HG02798 (cell line): Measurements from ENCODE around the gene CWC27.

Source experiments
- ATAC-seq: cut with Tn5 transposase; IDR thresholded peaks from one replicate; pipeline ENCODE4 v1.9.1; 2021; ENCODE audit warnings: mild to moderate bottlenecking; ENCODE audit not compliant: unreplicated experiment, poor library complexity

The CWC27 gene

DNA sequence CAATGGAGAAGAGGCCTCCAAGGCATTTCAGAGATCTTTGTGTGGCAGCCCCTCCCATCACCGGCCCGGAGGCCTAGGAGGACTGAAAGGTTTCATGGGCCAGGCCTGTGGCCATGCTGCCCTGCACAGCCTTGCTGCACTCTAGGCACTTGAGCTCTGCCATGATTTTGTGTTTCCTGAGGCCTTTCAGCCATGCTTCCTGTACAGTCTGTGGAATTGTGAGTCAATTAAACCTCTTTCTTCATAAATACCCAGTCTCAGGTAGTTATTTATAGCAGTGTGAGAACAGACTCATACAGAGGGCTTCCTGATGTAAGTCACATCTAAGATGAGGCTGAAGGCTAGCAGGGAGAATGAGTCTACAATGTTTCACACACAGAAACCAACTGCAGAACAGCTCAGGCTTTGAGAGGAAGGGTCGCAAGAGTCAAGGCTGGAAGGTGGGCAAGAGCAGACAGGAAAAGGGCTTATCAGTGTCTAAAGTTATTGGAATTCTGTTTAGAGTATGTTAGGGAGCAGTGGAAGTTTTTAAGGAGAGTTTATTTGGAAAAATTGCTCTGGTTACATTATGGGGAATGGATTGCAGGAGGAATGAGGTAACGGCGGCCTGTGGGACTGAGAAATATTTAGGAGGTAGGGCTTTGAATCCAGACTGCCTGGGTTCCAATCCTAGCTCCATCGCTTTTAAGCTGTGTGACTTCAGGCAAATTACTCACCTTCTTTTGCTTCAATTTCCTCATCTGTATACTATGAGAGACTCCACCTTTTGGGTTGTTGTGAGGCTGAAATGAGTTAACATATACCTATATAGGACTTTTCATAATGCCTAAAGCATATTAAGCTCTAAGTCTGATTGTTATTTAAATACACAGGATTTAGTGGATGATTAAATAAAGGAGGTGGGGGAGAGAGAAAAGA, 291.2 kb downstream of the CWC27 start:
- no peak for ATAC-seq

DNA sequence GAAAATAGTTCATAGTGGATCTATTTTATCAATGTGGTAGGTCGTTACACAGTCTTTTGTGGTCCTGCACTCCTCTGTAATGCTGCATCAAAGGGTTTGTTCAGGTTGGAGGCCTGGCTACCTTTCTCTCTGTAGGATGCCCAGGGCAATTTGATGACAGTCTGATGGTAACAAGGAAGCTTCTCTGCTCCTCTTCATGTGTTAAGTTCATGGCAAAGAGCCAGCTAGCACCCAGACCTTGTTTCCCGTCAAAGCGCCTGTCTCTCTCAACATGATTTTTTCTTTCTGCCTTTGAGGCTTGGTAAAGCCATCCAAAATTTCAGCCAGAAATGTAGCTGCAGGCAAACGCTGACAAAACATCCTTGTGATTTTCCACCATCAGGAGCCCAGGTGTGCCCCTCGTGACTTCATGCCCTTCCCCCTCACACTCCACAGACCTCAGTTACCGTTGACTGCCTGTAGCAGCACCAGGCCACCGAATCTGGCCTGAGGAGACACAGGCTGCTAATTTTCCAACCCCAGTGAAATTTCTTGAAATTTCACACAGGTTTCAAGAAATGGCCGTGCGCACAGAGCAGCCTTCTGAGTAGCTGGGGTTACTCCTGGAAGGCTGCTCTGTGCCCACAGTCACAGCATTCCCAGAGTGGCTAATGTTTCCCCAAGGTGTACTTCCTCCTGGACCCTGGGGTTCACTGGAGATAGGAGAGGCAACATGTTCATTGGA, 292.7 kb downstream of the CWC27 start:
- peak; percentile 53 for ATAC-seq

GRCh38 chr5:65061974-65062353, 293.2 kb downstream of the CWC27 start:
- ATAC-seq, result peak; percentile 42

GRCh38 chr5:65062469-65063083, 293.8 kb downstream of the CWC27 start:
- no peak for ATAC-seq

DNA sequence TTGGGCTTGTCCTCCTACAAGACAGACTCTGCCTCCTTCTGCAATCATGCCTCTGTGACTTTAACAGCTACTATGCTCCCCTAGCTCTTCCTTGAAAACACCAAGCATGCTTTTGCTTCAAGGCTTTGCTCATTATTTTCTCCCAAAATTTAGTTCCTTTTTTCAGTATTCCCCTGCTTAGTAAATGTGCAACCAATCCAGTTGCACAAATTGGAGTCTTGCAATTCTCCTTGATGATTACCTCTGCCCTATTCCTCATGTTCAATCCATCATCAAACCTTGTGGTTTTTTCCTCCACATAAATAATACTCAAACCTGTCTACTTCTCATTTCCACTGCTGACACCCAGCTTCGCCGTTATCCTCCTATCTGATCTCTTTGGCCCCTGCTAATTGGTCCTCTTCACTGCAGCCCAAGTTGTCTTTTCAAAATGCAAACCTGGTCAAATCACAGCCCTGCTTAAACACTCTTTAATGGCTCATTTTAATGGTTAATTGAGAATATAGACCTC, 296.3 kb downstream of the CWC27 start:
- ATAC-seq, result no peak

- ATAC-seq, result peak; percentile 73
Measured at GRCh38 chr5:65066387-65067146, 297.8 kb downstream of the CWC27 start.

DNA sequence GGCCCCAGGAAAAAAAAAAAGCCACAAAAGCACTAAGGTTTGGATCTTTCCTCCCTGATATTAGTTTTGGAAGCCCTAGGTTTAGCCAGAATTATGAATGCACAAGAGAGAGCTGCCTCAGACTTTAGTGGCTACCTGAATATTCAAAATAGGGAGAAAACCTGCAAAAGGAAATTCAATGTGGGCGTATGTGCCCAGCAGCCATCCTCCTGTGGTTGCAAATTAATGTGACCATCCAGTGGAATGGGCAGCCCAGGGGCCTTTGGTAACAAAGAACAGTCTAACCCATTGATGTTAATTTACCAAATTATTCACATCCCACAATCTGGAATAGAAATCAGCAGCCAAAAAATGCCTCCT, 298.4 kb downstream of the CWC27 start:
- no peak for ATAC-seq
